ENCODE measurements around the gene BCL2L12.

The BCL2L12 gene

DNA sequence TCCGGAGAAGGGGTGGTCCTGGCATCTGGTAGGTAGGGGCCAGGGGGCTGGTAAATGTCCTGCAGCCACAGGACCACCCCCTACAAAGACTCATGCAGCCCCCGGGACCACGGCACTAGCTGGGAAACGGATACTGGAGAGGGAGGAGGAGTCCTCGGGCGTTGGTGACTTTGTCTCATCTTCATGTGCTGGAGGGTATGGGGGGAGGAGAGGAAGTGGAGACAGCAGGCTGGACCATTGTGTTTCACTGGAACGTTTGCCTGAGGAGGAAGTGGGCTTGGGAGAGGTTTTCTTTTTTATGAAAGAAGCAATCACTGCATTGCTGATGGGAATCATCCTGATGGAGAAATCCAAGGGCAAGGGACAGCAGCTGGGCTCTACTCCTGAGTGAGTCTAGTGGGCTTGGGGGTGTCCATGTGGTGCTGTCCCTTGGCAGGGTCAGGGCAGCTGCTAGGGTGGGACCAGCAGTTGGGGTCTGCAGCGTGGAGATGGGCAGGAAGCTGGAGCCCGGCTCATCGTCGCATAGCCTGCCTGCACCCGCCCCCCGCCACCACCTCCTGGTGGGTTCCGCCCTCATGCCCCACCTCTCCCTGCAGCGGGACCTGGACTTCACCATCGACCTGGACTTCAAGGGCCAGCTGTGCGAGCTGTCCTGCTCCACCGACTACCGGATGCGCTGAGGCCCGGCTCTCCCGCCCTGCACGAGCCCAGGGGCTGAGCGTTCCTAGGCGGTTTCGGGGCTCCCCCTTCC lies 22.0 kb downstream of the BCL2L12 start:
- TF ChIP-seq, protein P1, sequence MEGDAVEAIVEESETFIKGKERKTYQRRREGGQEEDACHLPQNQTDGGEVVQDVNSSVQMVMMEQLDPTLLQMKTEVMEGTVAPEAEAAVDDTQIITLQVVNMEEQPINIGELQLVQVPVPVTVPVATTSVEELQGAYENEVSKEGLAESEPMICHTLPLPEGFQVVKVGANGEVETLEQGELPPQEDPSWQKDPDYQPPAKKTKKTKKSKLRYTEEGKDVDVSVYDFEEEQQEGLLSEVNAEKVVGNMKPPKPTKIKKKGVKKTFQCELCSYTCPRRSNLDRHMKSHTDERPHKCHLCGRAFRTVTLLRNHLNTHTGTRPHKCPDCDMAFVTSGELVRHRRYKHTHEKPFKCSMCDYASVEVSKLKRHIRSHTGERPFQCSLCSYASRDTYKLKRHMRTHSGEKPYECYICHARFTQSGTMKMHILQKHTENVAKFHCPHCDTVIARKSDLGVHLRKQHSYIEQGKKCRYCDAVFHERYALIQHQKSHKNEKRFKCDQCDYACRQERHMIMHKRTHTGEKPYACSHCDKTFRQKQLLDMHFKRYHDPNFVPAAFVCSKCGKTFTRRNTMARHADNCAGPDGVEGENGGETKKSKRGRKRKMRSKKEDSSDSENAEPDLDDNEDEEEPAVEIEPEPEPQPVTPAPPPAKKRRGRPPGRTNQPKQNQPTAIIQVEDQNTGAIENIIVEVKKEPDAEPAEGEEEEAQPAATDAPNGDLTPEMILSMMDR (IDR thresholded peaks at IDR 0.05; ENCODE audit: insufficient read depth, low read length, missing control alignments), result no peak
- ChIA-PET CTCF (interaction anchor here (5.5 kb wide), 1 partner anchor 10 kb away, joined by 39 read pairs; the partner anchor contains the start of gene PRMT1), POLR2A (no interaction called here)
- no peak for DNase-seq (ENCODE audit: low read depth, low spot score)
- no peak overlapping the region for H3K4me3 ChIP-seq (ENCODE audit: low read depth, low read length)

DNA sequence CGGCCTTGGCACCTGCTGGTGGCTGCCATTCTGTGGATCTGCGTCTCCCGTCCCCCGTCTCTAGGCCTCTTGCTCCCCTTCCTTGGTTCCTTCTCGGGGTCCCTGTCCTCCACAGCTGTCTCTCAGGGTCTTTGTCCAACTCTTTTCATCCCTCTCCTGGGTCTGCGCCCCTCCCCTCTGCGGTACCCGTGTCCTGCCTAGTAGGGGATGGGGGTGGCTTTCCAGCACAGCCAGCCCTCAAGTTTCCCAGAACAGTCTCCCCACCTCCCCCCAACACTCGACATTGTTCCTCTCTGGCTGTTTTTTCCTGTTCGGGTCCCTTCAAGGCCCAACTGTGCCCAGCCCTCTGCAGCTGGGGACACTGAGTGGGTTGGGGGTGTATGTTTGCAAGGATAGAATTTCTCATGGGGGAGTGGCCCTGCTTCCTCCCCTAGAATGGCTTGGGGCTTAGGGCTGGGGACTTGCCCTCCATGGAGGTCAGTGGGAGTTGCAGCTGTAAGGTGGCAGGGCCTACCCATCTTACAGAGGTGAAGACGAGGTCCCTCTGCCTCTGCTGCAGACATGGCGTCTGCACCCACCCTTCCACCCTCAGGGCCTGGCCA lies 22.9 kb downstream of the BCL2L12 start:
- H3K4me3 ChIP-seq (ENCODE audit: low read depth, low read length), result no peak overlapping the region
- CTCF ChIA-PET, result interaction anchor here (0.7 to 5.5 kb wide), 3 partner anchors 8 to 16 kb away, joined by 3 to 39 read pairs (median 4); partner anchors contain the start of gene PRMT1
- TF ChIP-seq, protein P1 (IDR thresholded peaks at IDR 0.05; ENCODE audit: insufficient read depth, low read length, missing control alignments), result no peak
- POLR2A ChIA-PET, result no interaction called here
- no peak for DNase-seq (ENCODE audit: low read depth, low spot score)

DNA sequence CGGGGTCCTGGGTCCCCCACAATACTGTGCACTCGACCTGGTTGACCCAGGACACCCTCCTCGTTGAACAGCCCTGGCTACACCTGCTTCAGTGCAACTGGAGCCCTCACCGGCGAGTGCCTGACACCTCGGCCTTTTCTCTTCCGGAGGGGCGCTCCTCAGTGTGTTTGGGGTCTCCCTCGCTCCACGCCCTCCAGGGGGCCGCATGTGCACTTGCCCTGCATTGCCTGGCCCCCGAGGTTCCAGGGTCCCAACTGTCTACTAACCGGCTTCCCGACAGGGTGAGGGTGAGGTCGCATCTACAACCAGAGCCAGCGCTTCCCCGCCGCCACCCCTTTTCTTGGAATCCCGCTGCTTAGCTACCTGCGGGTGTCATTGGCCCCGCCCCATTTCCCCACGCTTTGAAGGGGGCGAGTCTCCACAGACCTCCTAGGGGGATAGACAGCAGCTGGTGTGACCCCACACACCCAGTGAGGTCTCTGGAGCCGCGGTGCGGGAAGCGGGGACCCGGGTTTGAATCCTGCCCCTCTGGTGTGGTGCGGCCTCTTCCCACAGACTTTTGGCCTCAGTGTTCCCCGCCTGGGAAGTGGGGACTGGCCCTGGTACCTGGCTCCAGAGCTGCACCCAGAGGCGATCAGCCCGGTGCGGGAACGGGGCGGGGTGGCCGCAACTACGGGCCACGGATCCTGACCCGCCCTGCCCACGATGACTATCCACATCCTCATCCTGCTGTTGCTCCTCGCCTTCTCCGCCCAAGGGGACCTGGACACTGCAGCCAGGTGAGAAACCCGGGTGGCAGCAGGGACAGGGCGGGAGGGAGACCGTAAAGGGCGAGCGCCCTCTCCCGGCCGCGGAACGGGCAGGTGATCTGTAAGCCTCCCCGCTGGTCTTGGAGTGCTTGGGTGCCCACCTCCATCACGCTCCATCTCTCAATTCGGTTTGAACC lies 23.7 kb downstream of the BCL2L12 start, which contains the start of gene ADM5:
TSS of gene ADM5 (plus strand) at position 462 of the 946 bp plus-strand sequence. CDS start at position 706, 244 bp downstream.
- DNase-seq (ENCODE audit: low read depth, low spot score), result no peak
- ChIA-PET POLR2A (no interaction called here), CTCF (interaction anchor here (0.7 to 5.5 kb wide), 6 partner anchors 8 to 120 kb away, joined by 3 to 39 read pairs (median 4); partner anchors contain the start of gene PRMT1)
- TF ChIP-seq, protein P1 (IDR thresholded peaks at IDR 0.05; ENCODE audit: insufficient read depth, low read length, missing control alignments), result peak; percentile 70
- peak within 1 kb of the TSS; percentile 64 for H3K4me3 ChIP-seq (ENCODE audit: low read depth, low read length)

GRCh38 chr19:49690079-49690655 lies 24.4 kb downstream of the BCL2L12 start:
- CTCF ChIA-PET, result interaction anchor here (1.1 to 5.5 kb wide), 5 partner anchors 9 to 121 kb away, joined by 3 to 39 read pairs (median 3); partner anchors contain the start of gene PRMT1
- H3K4me3 ChIP-seq (ENCODE audit: low read depth, low read length), result peak overlapping the region; percentile 64
- DNase-seq (ENCODE audit: low read depth, low spot score), result no peak
- POLR2A ChIA-PET, result no interaction called here
- TF ChIP-seq, protein P1 (IDR thresholded peaks at IDR 0.05; ENCODE audit: insufficient read depth, low read length, missing control alignments), result no peak

- H3K4me3 ChIP-seq (ENCODE audit: low read depth, low read length), result peak within 1 kb of the TSS; percentile 64
- TF ChIP-seq, protein P1 (IDR thresholded peaks at IDR 0.05; ENCODE audit: insufficient read depth, low read length, missing control alignments), result no peak
- ChIA-PET POLR2A (no interaction called here), CTCF (interaction anchor here (1.1 to 5.5 kb wide), 4 partner anchors 10 to 19 kb away, joined by 3 to 39 read pairs (median 15); partner anchors contain the start of gene PRMT1)
- no peak for DNase-seq (ENCODE audit: low read depth, low spot score)
Measured at GRCh38 chr19:49690656-49691242, 25.0 kb downstream of the BCL2L12 start, which contains the start of gene CPT1C. TSS of gene CPT1C (plus strand) at chr19:49691116. CDS start at chr19:49692253, 1,137 bp downstream.
